ENCODE data around the gene MED12. TPM values are rescaled to one million over a fixed set of nuclear protein-coding genes. Genes with fewer than 3 reads are reported as not detected.

MED12 gene
- total RNA-seq, 1 donor from 2014 or later = 23.2 TPM

DNA sequence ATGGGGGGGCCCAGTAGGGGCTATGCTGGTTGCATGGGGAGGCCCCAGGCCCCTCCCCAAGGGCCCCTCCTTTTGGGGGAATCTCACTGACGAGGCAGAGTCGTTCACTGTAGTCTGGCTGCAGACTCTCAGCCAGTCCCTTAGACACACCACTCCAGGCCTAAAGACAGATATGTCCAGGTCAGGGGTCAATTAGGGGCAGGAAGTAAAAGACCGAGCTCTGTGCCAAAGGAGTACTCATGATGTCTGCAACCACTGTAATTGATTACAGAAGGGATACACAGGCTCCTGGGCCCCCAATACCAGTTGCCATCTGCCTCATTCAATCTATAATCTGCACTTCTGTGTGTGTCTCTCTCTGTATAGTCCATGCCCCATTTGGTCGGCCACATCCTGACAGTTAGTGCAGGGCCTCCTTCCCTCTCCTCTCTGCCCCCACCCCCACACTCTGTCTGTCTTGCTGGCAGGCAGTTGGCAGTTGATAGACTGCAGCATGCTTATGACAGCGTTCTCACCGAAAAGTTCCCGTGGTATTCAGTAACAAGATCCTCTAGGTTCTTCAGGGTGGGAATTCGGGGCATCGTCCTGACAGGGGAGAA is 10.5 kb upstream of the MED12 start:
- H3K27ac ChIP-seq (replicated peaks) = no peak overlapping the region
- intact Hi-C loops (cut with micrococcal nuclease) = no loop called here
- peaks cover 7% of the 10 kb centered on the region for H3K4me1 ChIP-seq
- no peaks in the 10 kb centered on the region for H3K36me3 ChIP-seq
- H3K9me3 ChIP-seq (replicated peaks) = no peaks in the 10 kb centered on the region
- H3K4me3 ChIP-seq = no peak overlapping the region
- no peak for DNase-seq
- no peaks in the 10 kb centered on the region for H3K27me3 ChIP-seq (ENCODE audit: low read depth)
- TF ChIP-seq, protein P1, sequence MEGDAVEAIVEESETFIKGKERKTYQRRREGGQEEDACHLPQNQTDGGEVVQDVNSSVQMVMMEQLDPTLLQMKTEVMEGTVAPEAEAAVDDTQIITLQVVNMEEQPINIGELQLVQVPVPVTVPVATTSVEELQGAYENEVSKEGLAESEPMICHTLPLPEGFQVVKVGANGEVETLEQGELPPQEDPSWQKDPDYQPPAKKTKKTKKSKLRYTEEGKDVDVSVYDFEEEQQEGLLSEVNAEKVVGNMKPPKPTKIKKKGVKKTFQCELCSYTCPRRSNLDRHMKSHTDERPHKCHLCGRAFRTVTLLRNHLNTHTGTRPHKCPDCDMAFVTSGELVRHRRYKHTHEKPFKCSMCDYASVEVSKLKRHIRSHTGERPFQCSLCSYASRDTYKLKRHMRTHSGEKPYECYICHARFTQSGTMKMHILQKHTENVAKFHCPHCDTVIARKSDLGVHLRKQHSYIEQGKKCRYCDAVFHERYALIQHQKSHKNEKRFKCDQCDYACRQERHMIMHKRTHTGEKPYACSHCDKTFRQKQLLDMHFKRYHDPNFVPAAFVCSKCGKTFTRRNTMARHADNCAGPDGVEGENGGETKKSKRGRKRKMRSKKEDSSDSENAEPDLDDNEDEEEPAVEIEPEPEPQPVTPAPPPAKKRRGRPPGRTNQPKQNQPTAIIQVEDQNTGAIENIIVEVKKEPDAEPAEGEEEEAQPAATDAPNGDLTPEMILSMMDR (IDR thresholded peaks at IDR 0.05; ENCODE audit: borderline replicate concordance) = no peak

DNA sequence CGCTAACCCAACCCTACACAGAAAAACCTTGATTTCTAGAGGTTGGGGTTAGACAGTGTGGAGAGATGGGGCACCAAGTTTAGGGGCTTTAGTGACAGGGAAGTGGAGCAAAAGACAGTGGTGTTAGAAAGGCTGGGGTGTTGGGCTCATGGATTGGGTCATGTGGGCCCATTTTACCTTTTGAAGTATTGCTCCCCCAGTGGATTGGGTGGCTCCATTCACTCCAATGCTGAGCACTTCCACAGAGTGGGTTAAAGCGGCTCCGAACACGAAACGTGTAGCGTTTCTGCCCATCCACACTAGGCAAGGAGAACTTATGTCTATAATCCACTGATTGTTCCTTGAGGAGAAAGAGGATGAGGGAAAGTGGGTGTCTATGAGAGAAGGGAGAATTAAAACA is 9.3 kb upstream of the MED12 start:
- DNase-seq = no peak
- Histone ChIP-seq H3K27me3 (ENCODE audit: low read depth) (no peaks in the 10 kb centered on the region), H3K36me3 (no peaks in the 10 kb centered on the region), H3K9me3 (replicated peaks) (no peaks in the 10 kb centered on the region), H3K27ac (replicated peaks) (no peak overlapping the region), H3K4me3 (no peak overlapping the region), H3K4me1 (no peaks in the 10 kb centered on the region)
- intact Hi-C loops (cut with micrococcal nuclease) = no loop called here
- TF ChIP-seq, protein P1 (IDR thresholded peaks at IDR 0.05; ENCODE audit: borderline replicate concordance) = no peak

DNA sequence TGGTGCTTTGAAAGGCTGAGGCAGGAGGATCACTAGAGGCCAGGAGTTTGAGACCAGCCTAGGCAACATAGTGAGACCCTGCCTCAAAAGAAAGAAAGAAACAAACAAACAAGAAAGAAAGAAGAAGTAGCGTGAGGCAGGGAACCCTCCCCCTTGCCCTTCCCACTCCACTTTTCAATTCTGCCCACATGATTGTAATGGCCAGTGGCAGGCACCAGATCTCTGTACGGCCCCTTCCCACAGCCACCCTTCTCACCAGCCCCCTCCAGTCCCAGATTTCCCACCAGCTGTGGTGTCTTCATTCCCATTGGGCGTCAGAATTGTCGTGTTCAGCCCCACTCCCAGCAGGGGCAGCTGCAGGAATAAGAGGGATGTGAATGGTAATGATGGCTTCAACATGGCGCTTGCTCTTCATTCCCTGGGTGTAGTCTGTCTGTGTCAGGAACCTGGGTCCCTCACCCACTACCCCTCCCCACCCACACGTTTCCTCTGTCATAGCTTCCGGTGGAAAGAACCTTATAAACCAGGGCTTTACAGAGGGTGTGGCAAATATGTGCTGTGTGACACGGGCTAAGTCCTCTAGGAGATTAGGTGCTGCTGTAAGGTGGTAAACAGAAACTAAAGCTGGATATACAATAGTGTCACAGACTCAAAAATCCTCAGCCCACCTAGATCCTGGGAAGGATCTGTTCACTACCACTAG is 7.1 kb upstream of the MED12 start, which contains the start of gene IL2RG:
IL2RG (minus strand) TSS at position 437 of the 703 bp plus-strand sequence; CDS start at position 399, 38 bp downstream.
- H3K36me3 ChIP-seq = no peaks in the 10 kb centered on the region
- no peak within 1 kb of the TSS for H3K27ac ChIP-seq (replicated peaks)
- TF ChIP-seq, protein P1 (IDR thresholded peaks at IDR 0.05; ENCODE audit: borderline replicate concordance) = no peak
- intact Hi-C loops (cut with micrococcal nuclease) = no loop called here
- no peak within 1 kb of the TSS for H3K4me3 ChIP-seq
- no peaks in the 10 kb centered on the region for H3K27me3 ChIP-seq (ENCODE audit: low read depth)
- no peaks in the 10 kb centered on the region for H3K4me1 ChIP-seq
- DNase-seq = no peak
- no peaks in the 10 kb centered on the region for H3K9me3 ChIP-seq (replicated peaks)

DNA sequence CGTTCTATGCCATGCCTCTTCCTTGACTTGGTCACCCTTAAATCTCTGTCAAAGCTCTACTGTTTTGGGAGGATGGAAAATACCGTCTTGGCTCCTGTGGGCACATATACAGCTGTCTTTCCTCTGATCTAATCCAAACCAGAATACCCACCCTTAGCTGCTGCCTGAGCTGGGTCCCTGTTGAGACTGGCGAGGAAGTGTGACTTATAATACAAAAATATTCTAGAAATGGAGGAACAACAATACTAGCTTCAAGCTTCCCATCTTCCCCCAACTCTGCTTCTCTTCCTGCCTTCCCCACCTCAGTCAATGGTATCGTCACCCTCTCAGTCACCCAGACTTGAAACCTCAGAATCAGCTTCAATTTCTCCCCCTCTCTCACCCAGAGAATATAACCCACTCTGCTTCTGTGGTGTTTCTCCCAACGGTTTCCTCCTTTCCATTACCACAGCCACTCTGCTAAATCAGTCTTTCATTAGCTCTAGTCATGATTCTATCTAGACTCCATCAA is 6.4 kb upstream of the MED12 start:
- no peaks in the 10 kb centered on the region for H3K27me3 ChIP-seq (ENCODE audit: low read depth)
- H3K4me1 ChIP-seq = no peaks in the 10 kb centered on the region
- H3K4me3 ChIP-seq = no peak overlapping the region
- H3K9me3 ChIP-seq (replicated peaks) = no peaks in the 10 kb centered on the region
- H3K36me3 ChIP-seq = no peaks in the 10 kb centered on the region
- DNase-seq = no peak
- intact Hi-C loops (cut with micrococcal nuclease) = no loop called here
- H3K27ac ChIP-seq (replicated peaks) = no peak overlapping the region
- TF ChIP-seq, protein P1 (IDR thresholded peaks at IDR 0.05; ENCODE audit: borderline replicate concordance) = no peak

DNA sequence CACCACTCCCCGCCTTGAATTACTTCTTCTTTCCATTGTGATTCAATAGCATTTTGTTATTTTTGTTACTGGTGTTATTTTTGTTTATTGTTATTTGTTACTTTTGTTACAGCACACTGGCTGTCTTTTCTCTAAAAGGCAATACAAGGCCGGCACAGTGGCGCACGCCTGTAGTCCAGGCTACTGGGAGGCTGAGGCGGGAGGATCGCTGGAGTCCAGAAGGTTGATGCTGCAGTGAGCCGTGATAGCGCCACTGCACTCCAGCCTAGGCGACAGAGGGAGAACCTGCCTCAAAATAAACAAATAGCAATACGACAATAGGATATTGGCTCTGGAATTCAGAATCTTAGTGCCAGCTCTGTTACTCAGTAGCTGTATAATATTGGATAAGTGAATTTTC is 1.0 kb upstream of the MED12 start:
- intact Hi-C loops (cut with micrococcal nuclease) = no loop called here
- no peaks in the 10 kb centered on the region for H3K9me3 ChIP-seq (replicated peaks)
- H3K36me3 ChIP-seq = peaks cover 15% of the 10 kb centered on the region
- H3K4me1 ChIP-seq = peaks cover 13% of the 10 kb centered on the region
- H3K4me3 ChIP-seq = peak overlapping the region; percentile 73
- TF ChIP-seq, protein P1 (IDR thresholded peaks at IDR 0.05; ENCODE audit: borderline replicate concordance) = no peak
- H3K27me3 ChIP-seq (ENCODE audit: low read depth) = no peaks in the 10 kb centered on the region
- no peak for DNase-seq
- H3K27ac ChIP-seq (replicated peaks) = no peak overlapping the region
